SK-MEL-5 (cell line): ENCODE results near the gene PROM2. TPM values are rescaled to one million over a fixed set of nuclear protein-coding genes. Genes with fewer than 3 reads are reported as not detected.

Source experiments
- DNase-seq: peaks from one replicate; pipeline ENCODE4 v3.0.0-alpha.2; 2016; ENCODE audit warnings: low read depth, low spot score
- in situ Hi-C: cut with HindIII; loops from 2 replicates; pipeline ENCODE4 v1.10.0; 2016; ENCODE audit warnings: low sequenced_read_pairs, high pct_unique_total_duplicates, low pct_unique_long_range_greater_than_20kb
- total RNA-seq: library from RNA; depleted of rRNA; stranded (reverse); fragments of >200 nt; shearing (Covaris generic); gene quantifications from 2 replicates; pipeline ENCODE4 v1.2.3, GENCODE V29; 2014

PROM2 gene
- total RNA-seq, 1 experiment from 2014 or later, result not detected

- in situ Hi-C loops, result no loop called here
- no peak for DNase-seq
Observed at GRCh38 chr2:95312543-95313201, 38.4 kb downstream of the PROM2 start.

GRCh38 chr2:95313296-95314131 lies 39.3 kb downstream of the PROM2 start:
- DNase-seq, result no peak
- in situ Hi-C loops, result no loop called here

GRCh38 chr2:95314598-95314963 lies 40.3 kb downstream of the PROM2 start:
- no peak for DNase-seq
- in situ Hi-C loops, result no loop called here

- peak; percentile 61 for DNase-seq
- in situ Hi-C loops, result no loop called here
Observed at GRCh38 chr2:95314964-95315611, 40.8 kb downstream of the PROM2 start.

- in situ Hi-C loops, result no loop called here
- DNase-seq, result no peak
Observed at GRCh38 chr2:95315801-95316411, 41.7 kb downstream of the PROM2 start.

- DNase-seq, result no peak
- in situ Hi-C loops, result no loop called here
Observed at GRCh38 chr2:95316466-95317122, 42.3 kb downstream of the PROM2 start.

GRCh38 chr2:95317123-95317500 lies 42.9 kb downstream of the PROM2 start:
- DNase-seq, result no peak
- in situ Hi-C loops, result no loop called here

- DNase-seq, result no peak
- in situ Hi-C loops, result no loop called here
Observed at GRCh38 chr2:95317665-95318425, 43.6 kb downstream of the PROM2 start.

- DNase-seq, result no peak
- in situ Hi-C loops, result no loop called here
Observed at GRCh38 chr2:95318431-95319220, 44.4 kb downstream of the PROM2 start.

GRCh38 chr2:95319481-95320343 lies 45.5 kb downstream of the PROM2 start:
- no peak for DNase-seq
- in situ Hi-C loops, result no loop called here

GRCh38 chr2:95320344-95320712 lies 46.1 kb downstream of the PROM2 start:
- no peak for DNase-seq
- in situ Hi-C loops, result no loop called here

GRCh38 chr2:95320986-95321767 lies 46.9 kb downstream of the PROM2 start:
- DNase-seq, result no peak
- in situ Hi-C loops, result no loop called here

GRCh38 chr2:95323347-95324155 lies 49.3 kb downstream of the PROM2 start:
- DNase-seq, result peak; percentile 61
- in situ Hi-C loops, result no loop called here

- in situ Hi-C loops, result no loop called here
- no peak for DNase-seq
Observed at GRCh38 chr2:95325026-95325425, 50.8 kb downstream of the PROM2 start.
